Neural cell (in vitro differentiated cells): Measurements from ENCODE around the gene CD247. TPM values are rescaled to one million over a fixed set of nuclear protein-coding genes. Genes with fewer than 3 reads are reported as not detected.

Experiments
- H2AFZ ChIP-seq: fragments of 200-600, 300-800 bp; sonication (generic), shearing (Covaris generic); 2 replicates; pipeline ENCODE4 v1.6.0; 2014; ENCODE audit warnings: low read depth, mild to moderate bottlenecking, antibody characterized with exemption, low read length, moderate library complexity
- H3F3A ChIP-seq: fragments of 200-600 bp; shearing (Covaris generic); 2 replicates; pipeline ENCODE4 v1.6.1; 2016; ENCODE audit warnings: mild to moderate bottlenecking, moderate library complexity, mixed read lengths, antibody characterized with exemption, low read length; ENCODE audit not compliant: insufficient read depth, poor library complexity, severe bottlenecking
- H3K27ac ChIP-seq: fragments of 200-600, 300-800 bp; sonication (generic), shearing (Covaris generic); 2 replicates; pipeline ENCODE4 v1.5.1; 2014; ENCODE audit warnings: mild to moderate bottlenecking, low read length, moderate library complexity
- H3K27me3 ChIP-seq: fragments of 300-800, 200-600 bp; sonication (generic), shearing (Covaris generic); 2 replicates; pipeline ENCODE4 v1.6.0; 2014; ENCODE audit warnings: mild to moderate bottlenecking, low read depth, low read length, moderate library complexity; ENCODE audit not compliant: insufficient read depth
- H3K36me3 ChIP-seq: fragments of 300-800, 200-600 bp; sonication (generic), shearing (Covaris generic); 2 replicates; pipeline ENCODE4 v1.5.1; 2014; ENCODE audit warnings: mild to moderate bottlenecking, antibody characterized with exemption, low read length, moderate library complexity; ENCODE audit not compliant: insufficient read depth
- H3K4me2 ChIP-seq: fragments of 300-800, 200-600 bp; sonication (generic), shearing (Covaris generic); 2 replicates; pipeline ENCODE4 v1.6.0; 2014; ENCODE audit warnings: mild to moderate bottlenecking, low read length
- H3K4me3 ChIP-seq: fragments of 300-800, 200-600 bp; sonication (generic), shearing (Covaris generic); 2 replicates; pipeline ENCODE4 v1.5.1; 2014; ENCODE audit warnings: mild to moderate bottlenecking, low read length, moderate library complexity
- H3K79me2 ChIP-seq: fragments of 200-600 bp; shearing (Covaris generic); replicated peaks from 2 replicates; pipeline ENCODE4 v1.6.0; 2014; ENCODE audit warnings: mild to moderate bottlenecking, low read length, moderate library complexity; ENCODE audit not compliant: insufficient read depth
- H3K9ac ChIP-seq: fragments of 300-800, 200-600 bp; sonication (generic), shearing (Covaris generic); 2 replicates; pipeline ENCODE4 v1.6.1; 2016; ENCODE audit warnings: mild to moderate bottlenecking, low read length, mixed read lengths
- H3K9me2 ChIP-seq: fragments of 200-600 bp; shearing (Covaris generic); 2 replicates; pipeline ENCODE4 v1.6.1; 2016; ENCODE audit warnings: mild to moderate bottlenecking, low read length, mixed read lengths; ENCODE audit not compliant: insufficient read depth
- H3K9me3 ChIP-seq: fragments of 200-600, 300-800 bp; sonication (generic), shearing (Covaris generic); 2 replicates; pipeline ENCODE4 v1.6.1; 2016; ENCODE audit warnings: mild to moderate bottlenecking, mixed run types, low read length, moderate library complexity, mixed read lengths
- H4K20me1 ChIP-seq: fragments of 200-600 bp; shearing (Covaris generic); 2 replicates; pipeline ENCODE4 v1.6.1; 2016; ENCODE audit warnings: mild to moderate bottlenecking, mixed run types; ENCODE audit not compliant: insufficient read depth
- CTCF ChIP-seq: fragments of 450-650 bp; IDR thresholded peaks from 2 replicates; pipeline ENCODE4 v1.5.1; 2014; ENCODE audit warnings: antibody characterized with exemption, mild to moderate bottlenecking, moderate library complexity; ENCODE audit not compliant: poor library complexity, severe bottlenecking
- EP300 ChIP-seq: fragments of 450-650 bp; conservative IDR thresholded peaks from 2 replicates; pipeline ENCODE4 v1.6.1; 2014; ENCODE audit warnings: antibody characterized with exemption, mild to moderate bottlenecking, moderate library complexity; ENCODE audit not compliant: poor library complexity, severe bottlenecking
- EZH2 ChIP-seq: fragments of 200-600, 300-800 bp; shearing (Covaris generic), sonication (generic); IDR thresholded peaks from 2 replicates; pipeline ENCODE4 v1.6.1; 2014; ENCODE audit warnings: antibody characterized with exemption, low read length, borderline replicate concordance, mild to moderate bottlenecking; ENCODE audit not compliant: insufficient read depth, poor library complexity, severe bottlenecking
- MXI1 ChIP-seq: fragments of 450-650 bp; conservative IDR thresholded peaks from 2 replicates; pipeline ENCODE4 v1.6.1; 2014; ENCODE audit warnings: antibody characterized with exemption, mild to moderate bottlenecking; ENCODE audit not compliant: poor library complexity, severe bottlenecking
- POLR2AphosphoS5 ChIP-seq: IDR thresholded peaks from 2 replicates; pipeline ENCODE4 v1.6.1; 2012
- RAD21 ChIP-seq: fragments of 450-650 bp; conservative IDR thresholded peaks from 2 replicates; pipeline ENCODE4 v1.6.1; 2014; ENCODE audit warnings: antibody characterized with exemption, mild to moderate bottlenecking, moderate library complexity
- REST ChIP-seq: IDR thresholded peaks from 2 replicates; pipeline ENCODE4 v1.6.1; 2012; ENCODE audit warnings: borderline replicate concordance
- SMC3 ChIP-seq: fragments of 450-650 bp; conservative IDR thresholded peaks from 2 replicates; pipeline ENCODE4 v1.6.1; 2014; ENCODE audit warnings: antibody characterized with exemption, mild to moderate bottlenecking, moderate library complexity; ENCODE audit not compliant: poor library complexity
- TAF1 ChIP-seq: IDR thresholded peaks from 2 replicates; pipeline ENCODE4 v1.6.1; 2012; ENCODE audit warnings: low read depth
- polyA plus RNA-seq: library from polyadenylated mRNA; depleted of rRNA; stranded (reverse); fragments of >200 nt; gene quantifications from 2 replicates; pipeline ENCODE4 v1.2.3, GENCODE V29; 2014

The CD247 gene
- polyA plus RNA-seq, 1 donor from 2014 or later = not detected

- no peak overlapping the region for H2AFZ ChIP-seq
- no peak for TF ChIP-seq EP300
- TF ChIP-seq CTCF = no peak
- no peak for TF ChIP-seq RAD21
Measured at GRCh38 chr1:167471568-167471967, 46.8 kb downstream of the CD247 start.

GRCh38 chr1:167469280-167469965 lies 48.9 kb downstream of the CD247 start:
- no peak overlapping the region for H3K9ac ChIP-seq
- no peak overlapping the region for H3K27ac ChIP-seq
- no peaks in the 10 kb centered on the region for H4K20me1 ChIP-seq
- no peaks in the 10 kb centered on the region for H3F3A ChIP-seq
- TF ChIP-seq EP300 = no peak
- TF ChIP-seq RAD21 = no peak
- TF ChIP-seq POLR2AphosphoS5 = no peak
- TF ChIP-seq CTCF = no peak
- no peak for TF ChIP-seq TAF1
- TF ChIP-seq EZH2 = no peak
- TF ChIP-seq MXI1 = no peak
- TF ChIP-seq REST = no peak
- TF ChIP-seq SMC3 = no peak
- H2AFZ ChIP-seq = no peak overlapping the region
- H3K79me2 ChIP-seq = no peaks in the 10 kb centered on the region
- no peaks in the 10 kb centered on the region for H3K9me3 ChIP-seq
- no peak overlapping the region for H3K4me3 ChIP-seq
- H3K36me3 ChIP-seq = no peaks in the 10 kb centered on the region
- H3K9me2 ChIP-seq = no peaks in the 10 kb centered on the region
- no peaks in the 10 kb centered on the region for H3K27me3 ChIP-seq
- H3K4me2 ChIP-seq = no peak overlapping the region

More at GRCh38 chr1:167471568-167471967, 46.8 kb downstream of the CD247 start:
- H3F3A ChIP-seq = no peaks in the 10 kb centered on the region
- H3K79me2 ChIP-seq = no peaks in the 10 kb centered on the region
- no peak overlapping the region for H3K27ac ChIP-seq
- H3K4me3 ChIP-seq = no peak overlapping the region
- H3K9me3 ChIP-seq = no peaks in the 10 kb centered on the region
- no peaks in the 10 kb centered on the region for H3K36me3 ChIP-seq
- H3K9ac ChIP-seq = no peak overlapping the region
- H3K9me2 ChIP-seq = no peaks in the 10 kb centered on the region
- H3K4me2 ChIP-seq = no peak overlapping the region
- no peaks in the 10 kb centered on the region for H4K20me1 ChIP-seq
- H3K27me3 ChIP-seq = no peaks in the 10 kb centered on the region
